HG03442 (cell line): ENCODE measurements around the gene MFN1.
"Not testable (repeated sequence)": the region's sequence is repeated elsewhere in the genome, so short reads cannot be mapped to it uniquely, and the experiment has no call there.

Source experiments
- ATAC-seq: cut with Tn5 transposase; IDR thresholded peaks from one replicate; pipeline ENCODE4 v1.9.1; 2021; ENCODE audit warnings: mild to moderate bottlenecking, moderate library complexity; ENCODE audit not compliant: unreplicated experiment

Gene MFN1

GRCh38 chr3:179347345-179348194 lies at the start of gene MFN1:
TSS of gene MFN1 (plus strand) at chr3:179347709. CDS start at chr3:179348852, 1,143 bp downstream.
- ATAC-seq = peak; percentile 90

- ATAC-seq = no peak
Observed at GRCh38 chr3:179297971-179298725, 49.4 kb upstream of the MFN1 start.

GRCh38 chr3:179299316-179299715 lies 48.2 kb upstream of the MFN1 start:
- no peak for ATAC-seq

GRCh38 chr3:179299999-179300613 lies 47.4 kb upstream of the MFN1 start:
- ATAC-seq = peak; percentile 76

GRCh38 chr3:179301645-179302044 lies 45.9 kb upstream of the MFN1 start:
- no peak for ATAC-seq

- ATAC-seq = no peak
Observed at GRCh38 chr3:179302111-179302510, 45.4 kb upstream of the MFN1 start.

- no peak for ATAC-seq
Observed at GRCh38 chr3:179304605-179305004, 42.9 kb upstream of the MFN1 start.

- not testable (repeated sequence) for ATAC-seq
Observed at GRCh38 chr3:179307362-179307761, 40.1 kb upstream of the MFN1 start.

- ATAC-seq = no peak
Observed at GRCh38 chr3:179308001-179308400, 39.5 kb upstream of the MFN1 start.

GRCh38 chr3:179309225-179310078 lies 38.1 kb upstream of the MFN1 start:
- ATAC-seq = peak; percentile 92

GRCh38 chr3:179318876-179319275 lies 28.6 kb upstream of the MFN1 start:
- ATAC-seq = no peak

GRCh38 chr3:179321668-179322285 lies 25.7 kb upstream of the MFN1 start:
- ATAC-seq = no peak

GRCh38 chr3:179322286-179323196 lies 25.0 kb upstream of the MFN1 start, which contains the start of gene ZNF639:
TSS of gene ZNF639 (plus strand) at chr3:179323031. CDS start at chr3:179328294, 5,263 bp downstream.
- peak; percentile 61 for ATAC-seq

GRCh38 chr3:179323197-179324110 lies 24.1 kb upstream of the MFN1 start:
- ATAC-seq = peak; percentile 34

GRCh38 chr3:179324270-179324754 lies 23.2 kb upstream of the MFN1 start:
- ATAC-seq = no peak

- no peak for ATAC-seq
Observed at GRCh38 chr3:179330438-179330837, 17.1 kb upstream of the MFN1 start.

GRCh38 chr3:179332240-179332639 lies 15.3 kb upstream of the MFN1 start:
- ATAC-seq = no peak

GRCh38 chr3:179333084-179333483 lies 14.4 kb upstream of the MFN1 start:
- ATAC-seq = no peak
